IPS DF 6.9 (cell line): ENCODE measurements around the gene EDC3.

Experiments used
- DNase-seq: peaks from one replicate; pipeline ENCODE4 v3.0.0-alpha.2; 2013; ENCODE audit warnings: low read depth, low spot score
- H3K27ac ChIP-seq: one replicate; pipeline ENCODE4 v1.5.1; 2013; ENCODE audit warnings: low read length, control low read depth
- H3K27me3 ChIP-seq: 2 replicates; pipeline ENCODE4 v1.6.1; 2013; ENCODE audit warnings: mild to moderate bottlenecking, low read length; ENCODE audit not compliant: control insufficient read depth, insufficient read depth
- H3K36me3 ChIP-seq: 2 replicates; pipeline ENCODE4 v1.6.1; 2013; ENCODE audit warnings: low read length; ENCODE audit not compliant: control insufficient read depth, insufficient read depth
- H3K4me1 ChIP-seq: 2 replicates; pipeline ENCODE4 v1.6.1; 2013; ENCODE audit warnings: low read length; ENCODE audit not compliant: control insufficient read depth, insufficient read depth
- H3K4me3 ChIP-seq: 2 replicates; pipeline ENCODE4 v1.5.1; 2013; ENCODE audit warnings: mild to moderate bottlenecking, low read length
- H3K9me3 ChIP-seq: 2 replicates; pipeline ENCODE4 v1.6.1; 2013; ENCODE audit warnings: low read length, inconsistent platforms; ENCODE audit not compliant: control insufficient read depth, insufficient read depth
- WGBS: extraction: QIAGEN DNeasy Blood & Tissue Kit; methylation state at CpG from one replicate; pipeline ENCODE4 v1.1.7; 2013; ENCODE audit warnings: mixed read lengths, missing lambda C conversion rate; ENCODE audit not compliant: insufficient read length, insufficient coverage; 5-methylcytosine and 5-hydroxymethylcytosine counted together

The EDC3 gene

DNA sequence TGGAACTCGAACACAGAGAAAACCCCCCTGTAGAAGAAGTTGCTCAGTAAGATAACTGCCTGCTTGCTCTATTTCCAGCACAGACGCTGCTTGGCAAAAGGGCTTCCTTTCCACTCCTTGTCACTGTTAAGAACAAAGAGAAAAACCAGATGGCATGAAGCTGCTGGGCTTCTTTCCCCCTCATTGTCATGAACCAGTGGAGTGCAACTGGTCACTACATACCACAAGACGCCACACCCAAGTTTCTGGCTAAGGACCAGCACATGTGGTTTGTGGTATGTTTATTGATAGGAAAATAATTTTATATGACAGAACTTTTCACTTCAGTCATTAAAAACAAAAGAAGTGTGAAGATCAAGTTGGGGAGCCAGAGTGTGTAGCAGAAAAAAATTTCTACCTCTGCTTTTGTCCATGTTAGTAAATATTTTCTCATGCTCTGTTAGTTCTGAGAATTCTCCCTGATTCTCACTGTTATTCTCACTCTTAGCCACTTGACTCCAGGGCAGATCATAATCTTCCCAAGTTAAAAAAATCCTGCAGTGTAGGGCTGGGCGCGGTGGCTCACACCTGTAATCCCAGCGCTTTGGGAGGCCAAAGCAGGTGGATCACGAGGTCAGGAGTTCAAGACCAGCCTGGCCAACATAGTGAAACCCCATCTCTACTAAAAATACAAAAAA is 42.3 kb downstream of the EDC3 start:
- no peak overlapping the region for H3K4me3 ChIP-seq
- no peaks in the 10 kb centered on the region for H3K9me3 ChIP-seq
- H3K36me3 ChIP-seq: no peaks in the 10 kb centered on the region; the same call in 1 of the 2 replicates
- no peaks in the 10 kb centered on the region for H3K4me1 ChIP-seq
- WGBS: no CpG with 5 or more reads among the region's 7 CpGs
- no peaks in the 10 kb centered on the region for H3K27me3 ChIP-seq
- H3K27ac ChIP-seq: no peak overlapping the region
- DNase-seq: no peak

- Histone ChIP-seq H3K4me3 (no peak overlapping the region), H3K27ac (no peak overlapping the region), H3K9me3 (no peaks in the 10 kb centered on the region), H3K4me1 (no peaks in the 10 kb centered on the region), H3K27me3 (no peaks in the 10 kb centered on the region), H3K36me3 (no peaks in the 10 kb centered on the region; the same call in 1 of the 2 replicates)
- DNase-seq: no peak
- no CpG with 5 or more reads among the region's 3 CpGs for WGBS
Observed at GRCh38 chr15:74651242-74651741, 44.5 kb downstream of the EDC3 start.

GRCh38 chr15:74648051-74648842 is 47.6 kb downstream of the EDC3 start:
- H3K4me1 ChIP-seq: no peaks in the 10 kb centered on the region
- H3K27me3 ChIP-seq: no peaks in the 10 kb centered on the region
- DNase-seq: no peak
- no peaks in the 10 kb centered on the region for H3K36me3 ChIP-seq
- no peak overlapping the region for H3K27ac ChIP-seq
- WGBS: no CpG with 5 or more reads among the region's 5 CpGs
- no peak overlapping the region for H3K4me3 ChIP-seq
- H3K9me3 ChIP-seq: no peaks in the 10 kb centered on the region

GRCh38 chr15:74646480-74646879 is 49.3 kb downstream of the EDC3 start:
- no peak overlapping the region for H3K4me3 ChIP-seq
- no peak overlapping the region for H3K27ac ChIP-seq
- no peaks in the 10 kb centered on the region for H3K9me3 ChIP-seq
- H3K27me3 ChIP-seq: no peaks in the 10 kb centered on the region
- H3K36me3 ChIP-seq: no peaks in the 10 kb centered on the region
- DNase-seq: no peak
- no peaks in the 10 kb centered on the region for H3K4me1 ChIP-seq

DNA sequence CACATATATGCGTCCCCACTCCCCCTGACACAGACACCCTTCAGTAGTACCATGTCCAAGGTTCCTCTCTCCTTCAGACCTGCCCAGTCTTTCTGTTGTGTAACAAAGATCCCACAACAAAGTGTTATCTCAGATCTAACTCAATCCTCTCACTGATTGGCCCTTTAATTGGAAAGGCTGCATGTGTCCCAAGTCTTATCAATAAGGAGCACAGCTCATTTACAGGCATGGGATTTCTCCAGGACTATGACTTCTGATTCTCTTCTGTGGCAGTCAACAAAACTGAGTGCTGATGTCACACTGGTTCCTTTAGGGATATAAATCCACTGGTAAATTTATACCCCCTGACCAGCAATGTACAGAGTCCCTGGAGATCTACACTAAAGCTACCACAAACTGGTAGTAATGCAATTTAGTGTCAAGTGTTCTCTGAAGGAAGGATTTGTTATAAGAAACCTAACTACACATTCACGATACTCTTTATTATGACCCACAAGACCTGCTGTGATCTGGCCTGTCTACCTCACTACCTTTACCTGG is 52.1 kb downstream of the EDC3 start:
- Histone ChIP-seq H3K27ac (no peak overlapping the region), H3K36me3 (no peaks in the 10 kb centered on the region), H3K9me3 (no peaks in the 10 kb centered on the region), H3K27me3 (no peaks in the 10 kb centered on the region), H3K4me3 (no peak overlapping the region), H3K4me1 (no peaks in the 10 kb centered on the region)
- no CpG with 5 or more reads among the region's 2 CpGs for WGBS
- DNase-seq: no peak

DNA sequence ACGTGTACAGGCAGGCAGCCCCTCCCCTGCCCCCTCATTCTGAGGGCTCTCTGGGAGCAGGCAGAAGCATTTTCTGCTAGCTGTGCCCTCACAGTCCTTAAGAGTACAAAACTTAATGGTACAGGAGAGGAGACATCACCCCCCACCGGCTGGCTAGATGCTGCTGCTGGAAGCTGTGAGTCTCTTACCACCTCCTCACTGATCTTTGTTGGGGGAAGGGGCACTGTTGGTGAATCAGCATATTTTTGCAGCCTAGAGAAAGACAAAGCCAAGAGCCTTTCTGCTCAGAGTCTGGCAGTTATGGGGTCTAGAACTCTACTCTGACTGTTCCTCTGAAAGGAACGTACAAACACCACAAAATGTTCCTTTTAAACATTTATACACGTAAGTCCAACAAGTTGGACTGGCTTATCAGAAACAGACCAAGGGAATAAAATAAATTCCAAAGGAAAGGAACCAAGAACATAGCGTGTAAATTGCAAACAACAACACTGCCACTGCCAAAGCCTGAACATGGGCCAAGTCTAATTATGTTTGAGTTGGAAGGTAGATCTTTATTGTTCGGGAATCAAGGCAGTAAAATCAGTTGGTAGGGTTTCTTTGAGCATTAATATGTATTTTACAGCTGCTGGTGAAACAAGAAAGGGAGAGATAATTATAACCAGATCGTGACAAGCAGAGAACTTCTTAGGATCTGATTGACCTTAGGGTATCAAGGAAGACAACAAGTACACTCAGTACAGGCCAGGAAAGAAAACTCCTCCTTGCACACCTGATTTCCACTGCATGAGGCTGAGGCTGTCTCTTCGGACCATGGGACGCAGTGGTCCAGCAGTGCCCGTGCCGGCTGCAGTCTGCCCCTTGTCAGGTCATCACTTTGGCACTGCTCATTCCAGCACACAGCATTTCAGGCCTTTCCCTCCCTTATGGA is 52.8 kb downstream of the EDC3 start:
- H3K4me3 ChIP-seq: no peak overlapping the region
- no peaks in the 10 kb centered on the region for H3K9me3 ChIP-seq
- no peaks in the 10 kb centered on the region for H3K27me3 ChIP-seq
- no peaks in the 10 kb centered on the region for H3K36me3 ChIP-seq
- no peak overlapping the region for H3K27ac ChIP-seq
- no peaks in the 10 kb centered on the region for H3K4me1 ChIP-seq
- DNase-seq: no peak
- no CpG with 5 or more reads among the region's 11 CpGs for WGBS

- Histone ChIP-seq H3K4me3 (no peak overlapping the region), H3K36me3 (no peaks in the 10 kb centered on the region), H3K27ac (no peak overlapping the region), H3K9me3 (no peaks in the 10 kb centered on the region), H3K4me1 (no peaks in the 10 kb centered on the region), H3K27me3 (no peaks in the 10 kb centered on the region)
- no CpG with 5 or more reads among the region's 4 CpGs for WGBS
- DNase-seq: no peak
Observed at GRCh38 chr15:74642348-74642733, 53.5 kb downstream of the EDC3 start.

GRCh38 chr15:74641151-74641550 is 54.7 kb downstream of the EDC3 start:
- H3K36me3 ChIP-seq: no peaks in the 10 kb centered on the region

GRCh38 chr15:74636984-74637383 is 58.8 kb downstream of the EDC3 start:
- Histone ChIP-seq H3K4me1 (no peaks in the 10 kb centered on the region), H3K36me3 (peaks cover 3% of the 10 kb centered on the region; the same call in 1 of the 2 replicates), H3K27me3 (no peaks in the 10 kb centered on the region), H3K9me3 (no peaks in the 10 kb centered on the region), H3K27ac (no peak overlapping the region), H3K4me3 (no peak overlapping the region)
- DNase-seq: no peak
- no CpG with 5 or more reads among the region's 1 CpG for WGBS

More at GRCh38 chr15:74641151-74641550, 54.7 kb downstream of the EDC3 start:
- no peak overlapping the region for H3K27ac ChIP-seq
- no peaks in the 10 kb centered on the region for H3K27me3 ChIP-seq
- H3K4me1 ChIP-seq: no peaks in the 10 kb centered on the region
- no peak for DNase-seq
- WGBS: no CpG with 5 or more reads among the region's 1 CpG
- H3K9me3 ChIP-seq: no peaks in the 10 kb centered on the region
- H3K4me3 ChIP-seq: no peak overlapping the region

GRCh38 chr15:74635228-74635627 is 60.6 kb downstream of the EDC3 start:
- Histone ChIP-seq H3K4me1 (no peaks in the 10 kb centered on the region), H3K4me3 (no peak overlapping the region), H3K27me3 (no peaks in the 10 kb centered on the region), H3K36me3 (peaks cover 5% of the 10 kb centered on the region; the same call in 1 of the 2 replicates), H3K9me3 (no peaks in the 10 kb centered on the region), H3K27ac (no peak overlapping the region)
- no CpG with 5 or more reads among the region's 5 CpGs for WGBS
- DNase-seq: no peak
